HG02973 (cell line): ENCODE results near the gene VPS13A.

Source experiments
- ATAC-seq: cut with Tn5 transposase; IDR thresholded peaks from one replicate; pipeline ENCODE4 v1.9.1; 2021; ENCODE audit warnings: moderate library complexity; ENCODE audit not compliant: unreplicated experiment

Gene VPS13A

GRCh38 chr9:77454663-77455062 is 277.3 kb downstream of the VPS13A start:
- ATAC-seq: no peak

DNA sequence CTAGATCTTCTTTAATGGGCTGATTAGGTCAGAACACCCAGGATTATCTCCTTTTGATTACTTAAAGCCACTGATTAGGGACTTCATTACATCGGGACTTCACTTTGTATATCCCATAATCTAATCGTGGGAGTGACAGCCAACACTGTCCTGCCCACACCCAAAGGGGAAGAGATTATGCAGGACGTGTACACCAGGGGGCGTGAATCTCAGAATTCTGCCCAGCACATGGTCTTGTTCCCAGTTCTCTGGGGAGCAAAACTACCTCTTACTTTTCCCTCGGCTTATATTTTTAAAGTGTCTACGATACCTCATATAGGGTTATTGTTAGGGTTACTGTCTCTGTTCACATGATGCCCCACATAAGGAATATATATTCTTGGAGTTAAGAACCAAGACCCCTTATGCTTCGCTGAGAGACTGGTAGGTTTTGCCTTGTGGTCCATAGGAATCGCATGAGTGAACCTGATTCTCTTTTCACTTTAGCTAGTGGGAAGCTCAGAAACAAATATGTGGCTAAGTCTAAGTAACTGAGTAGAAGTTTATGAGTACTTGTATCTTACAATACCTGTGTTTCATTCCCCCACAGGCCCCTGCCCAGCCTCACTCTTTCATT is 278.1 kb downstream of the VPS13A start:
- peak; percentile 54 for ATAC-seq

DNA sequence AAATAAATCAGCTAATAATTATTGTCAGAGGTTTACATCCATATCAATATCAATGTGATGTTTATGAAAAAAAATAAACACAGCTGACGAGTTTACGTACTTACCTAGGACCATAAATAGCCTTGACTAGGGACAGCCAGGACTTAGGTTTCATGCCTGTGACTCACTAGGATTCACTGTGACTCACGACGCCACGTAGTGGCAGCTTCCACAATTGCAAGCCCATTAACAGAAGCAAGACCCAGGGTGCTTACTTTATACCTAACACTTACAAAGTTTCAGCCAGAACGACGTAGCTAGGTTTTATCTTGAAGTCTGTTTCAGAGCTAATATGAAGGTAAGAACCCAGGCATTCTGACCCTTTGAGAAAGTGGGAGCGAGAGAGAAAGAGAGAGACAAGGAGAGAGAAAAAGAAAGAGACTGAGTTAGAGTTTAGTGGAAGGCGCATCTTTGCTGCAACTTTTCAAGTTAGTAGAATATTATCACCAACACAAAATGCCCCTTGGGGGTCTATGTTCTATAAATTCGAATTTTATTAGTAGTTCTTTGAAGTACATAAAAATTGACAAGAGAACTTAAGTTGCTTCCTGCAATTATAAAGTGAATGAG is 279.6 kb downstream of the VPS13A start:
- ATAC-seq: peak; percentile 81

- peak; percentile 83 for ATAC-seq
These were observed 280.7 kb downstream of the VPS13A start for GRCh38 chr9:77457916-77458592.

GRCh38 chr9:77460938-77461337 is 283.6 kb downstream of the VPS13A start:
- no peak for ATAC-seq

- ATAC-seq: no peak
These were observed 284.7 kb downstream of the VPS13A start for GRCh38 chr9:77462066-77462465.

- no peak for ATAC-seq
These were observed 285.8 kb downstream of the VPS13A start for GRCh38 chr9:77463151-77463550.

DNA sequence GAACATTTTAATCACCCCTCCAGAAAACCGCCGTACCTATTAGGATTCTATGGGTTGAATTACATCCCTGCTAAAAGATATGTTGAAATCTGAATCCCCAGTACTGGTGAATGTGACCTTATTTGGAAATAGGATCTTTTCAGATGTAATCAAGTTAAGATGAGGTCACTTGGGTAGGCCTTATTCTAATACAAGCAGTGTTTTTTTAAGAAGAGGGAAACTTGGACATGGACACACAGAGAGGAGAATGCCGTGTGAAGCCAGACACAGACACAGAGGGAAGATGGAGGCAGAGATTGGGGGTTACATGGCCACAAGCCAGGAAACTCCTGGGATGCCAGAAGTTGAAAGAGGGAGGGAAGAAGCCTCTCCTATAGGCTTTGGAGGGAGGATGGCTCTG is 287.3 kb downstream of the VPS13A start:
- ATAC-seq: no peak

- ATAC-seq: no peak
These were observed 292.3 kb downstream of the VPS13A start for GRCh38 chr9:77469515-77470231.
